Hepatocyte (in vitro differentiated cells): Measurements from ENCODE around the gene SUPT3H.

ENCODE experiments used
- EZH2phosphoT487 ChIP-seq: fragments of 200-600 bp; sonication (generic); IDR thresholded peaks from one replicate; pipeline ENCODE4 v1.6.1; 2018; ENCODE audit warnings: antibody characterized with exemption, mild to moderate bottlenecking, low read depth, moderate library complexity; ENCODE audit not compliant: unreplicated experiment, severe bottlenecking
- TF ChIP-seq, protein P1 (sequence below): fragments of 200-600 bp; sonication (generic); IDR thresholded peaks from 2 replicates; pipeline ENCODE4 v1.5.1; 2016; ENCODE audit warnings: antibody characterized with exemption, mild to moderate bottlenecking; ENCODE audit not compliant: poor library complexity

DNA sequence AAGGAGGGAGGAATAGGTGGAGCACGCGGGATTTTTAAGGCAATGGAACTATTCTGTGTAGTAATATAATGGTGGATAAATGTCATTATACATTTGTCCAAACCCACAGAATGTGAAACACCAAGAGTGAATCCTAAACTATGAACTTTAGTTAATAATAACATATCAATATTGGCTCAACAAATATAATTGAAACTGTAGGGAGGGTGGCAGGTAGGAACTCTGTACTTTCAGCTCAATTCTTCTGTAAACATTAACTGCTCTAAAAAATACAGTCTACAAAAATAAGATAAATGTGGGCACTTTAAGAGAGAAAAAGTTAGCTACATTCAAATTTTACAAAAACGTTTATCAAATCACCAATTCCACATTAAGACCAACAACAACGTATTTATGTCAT, 186.3 kb downstream of the SUPT3H start:
- TF ChIP-seq EZH2phosphoT487 = no peak
- TF ChIP-seq, protein P1, sequence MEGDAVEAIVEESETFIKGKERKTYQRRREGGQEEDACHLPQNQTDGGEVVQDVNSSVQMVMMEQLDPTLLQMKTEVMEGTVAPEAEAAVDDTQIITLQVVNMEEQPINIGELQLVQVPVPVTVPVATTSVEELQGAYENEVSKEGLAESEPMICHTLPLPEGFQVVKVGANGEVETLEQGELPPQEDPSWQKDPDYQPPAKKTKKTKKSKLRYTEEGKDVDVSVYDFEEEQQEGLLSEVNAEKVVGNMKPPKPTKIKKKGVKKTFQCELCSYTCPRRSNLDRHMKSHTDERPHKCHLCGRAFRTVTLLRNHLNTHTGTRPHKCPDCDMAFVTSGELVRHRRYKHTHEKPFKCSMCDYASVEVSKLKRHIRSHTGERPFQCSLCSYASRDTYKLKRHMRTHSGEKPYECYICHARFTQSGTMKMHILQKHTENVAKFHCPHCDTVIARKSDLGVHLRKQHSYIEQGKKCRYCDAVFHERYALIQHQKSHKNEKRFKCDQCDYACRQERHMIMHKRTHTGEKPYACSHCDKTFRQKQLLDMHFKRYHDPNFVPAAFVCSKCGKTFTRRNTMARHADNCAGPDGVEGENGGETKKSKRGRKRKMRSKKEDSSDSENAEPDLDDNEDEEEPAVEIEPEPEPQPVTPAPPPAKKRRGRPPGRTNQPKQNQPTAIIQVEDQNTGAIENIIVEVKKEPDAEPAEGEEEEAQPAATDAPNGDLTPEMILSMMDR = no peak
